Subcutaneous adipose tissue (tissue), 4 donors: ENCODE measurements around the gene TNFRSF17. TPM values are rescaled to one million over a fixed set of nuclear protein-coding genes. Genes with fewer than 3 reads are reported as not detected.

Source experiments
- CTCF ChIP-seq: fragments of 450-650 bp; IDR thresholded peaks from one replicate; pipeline ENCODE4 v1.5.1; 2016; ENCODE audit warnings: low read depth, mild to moderate bottlenecking, control low read depth, antibody characterized with exemption, moderate library complexity
- total RNA-seq, 4 donors: library from RNA; depleted of rRNA; stranded (reverse); fragments of >200 nt; gene quantifications; one replicate each; pipeline ENCODE4 v1.1.0, GENCODE V29; 2016

The TNFRSF17 gene
- total RNA-seq, 4 donors from 2014 or later, result not detected

DNA sequence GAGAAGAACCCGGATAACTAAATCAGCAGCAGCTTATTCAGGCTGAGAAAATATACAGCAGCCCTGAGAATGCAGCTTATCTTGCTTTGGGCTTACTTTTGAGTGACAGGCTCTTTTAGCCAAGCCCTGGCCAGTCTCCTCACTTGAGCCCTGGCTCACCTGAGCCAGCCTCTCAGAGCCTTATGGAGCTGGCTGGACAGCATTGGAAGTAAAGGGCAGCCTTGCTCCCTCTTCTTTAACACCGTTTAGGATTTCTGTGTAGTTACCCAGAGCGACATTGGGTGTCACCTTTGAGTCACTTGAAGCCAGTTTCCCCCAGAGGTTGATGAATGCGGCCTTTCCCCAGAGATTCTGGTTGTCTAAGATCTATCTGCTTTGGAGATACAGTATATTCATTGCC is 15.5 kb upstream of the TNFRSF17 start:
- TF ChIP-seq CTCF, result no peak

- TF ChIP-seq CTCF, result no peak
These were observed 14.6 kb upstream of the TNFRSF17 start for GRCh38 chr16:11950388-11950787.

- no peak for TF ChIP-seq CTCF
These were observed 9.3 kb upstream of the TNFRSF17 start for GRCh38 chr16:11955713-11956123.

DNA sequence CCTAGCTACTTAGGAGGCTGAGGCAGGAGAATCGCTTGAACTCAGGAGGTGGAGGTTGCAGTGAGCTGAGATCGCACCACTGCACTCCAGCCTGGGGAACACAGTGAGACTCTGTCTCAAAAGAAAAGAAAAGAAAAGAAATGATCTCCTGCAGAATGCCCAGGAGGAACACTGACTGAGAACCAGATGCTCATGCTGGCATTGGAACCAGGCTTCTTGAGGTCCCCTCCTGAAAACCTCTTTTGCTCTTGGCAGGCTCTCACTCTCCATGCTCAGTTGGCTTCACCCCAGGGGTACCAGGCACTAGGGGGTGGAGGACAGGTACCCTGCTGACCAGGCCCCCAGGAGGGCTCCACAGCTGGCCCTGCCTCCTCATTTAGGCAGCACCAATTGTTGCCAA is 8.5 kb upstream of the TNFRSF17 start:
- TF ChIP-seq CTCF, result no peak

GRCh38 chr16:11957591-11958395 is 7.2 kb upstream of the TNFRSF17 start:
- no peak for TF ChIP-seq CTCF

DNA sequence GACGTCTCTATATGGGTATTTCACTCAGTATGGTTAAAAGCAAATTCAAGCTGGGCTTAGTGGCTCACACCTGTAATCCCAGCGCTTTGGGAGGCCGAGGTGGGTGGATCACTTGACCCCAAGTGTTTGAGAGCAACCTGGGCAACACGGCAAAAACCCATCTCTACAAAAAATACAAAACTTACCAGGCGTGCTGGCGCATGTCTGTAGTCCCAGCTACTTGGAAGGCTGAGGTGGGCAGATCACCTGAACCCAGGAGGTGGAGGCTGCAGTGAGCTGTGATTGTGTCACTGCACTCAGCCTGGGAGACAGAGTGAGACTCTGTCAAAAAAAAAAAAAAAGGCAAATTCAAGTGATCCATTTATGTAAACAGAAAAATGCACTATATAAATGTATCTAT is 1.3 kb upstream of the TNFRSF17 start:
- TF ChIP-seq CTCF, result no peak

GRCh38 chr16:11966173-11966572 is 1.2 kb downstream of the TNFRSF17 start:
- TF ChIP-seq CTCF, result no peak
